GM12878 (cell line): ENCODE results near the gene SLC26A8. TPM values are rescaled to one million over a fixed set of nuclear protein-coding genes. Genes with fewer than 3 reads are reported as not detected.

Experiments used
- ATAC-seq: fragments of 200-7000 bp; cut with Tn5 transposase; 3 replicates; pipeline ENCODE4 v1.9.1; 2020; ENCODE audit warnings: mild to moderate bottlenecking, moderate library complexity
- BruUV-seq: library from RNA; stranded (reverse); fragments of 400-500 nt; replicated peaks from 2 replicates; lab custom pipeline; 2021; lab: Mats Ljungman, UMichigan
- CTCF ChIA-PET: fragments of 300-600 bp; sonication (Branson Sonifier 250); formaldehyde crosslinking; extraction: SDS; loops from one replicate; lab custom pipeline; 2021; ENCODE audit warnings: inconsistent platforms; lab: Yijun Ruan, JAX
- POLR2A ChIA-PET: fragments of 350-600 bp; formaldehyde crosslinking; extraction: SDS; loops from one replicate; lab custom pipeline; 2021; ENCODE audit warnings: inconsistent platforms; lab: Charles Lee
- RAD21 ChIA-PET: fragments of 300-600 bp; sonication (Branson Sonifier 250); formaldehyde crosslinking; loops from one replicate; lab custom pipeline; 2023; ENCODE audit warnings: antibody characterized with exemption; ENCODE audit not compliant: unreplicated experiment; lab: Charles Lee
- SMC1A ChIA-PET: fragments of 300-600 bp; sonication (Branson Sonifier 250); formaldehyde crosslinking; loops from one replicate; lab custom pipeline; 2023; ENCODE audit not compliant: unreplicated experiment, uncharacterized antibody; lab: Charles Lee
- DNase-seq: peaks from one replicate; pipeline ENCODE4 v3.0.0-alpha.2; 2011; ENCODE audit warnings: low read depth, low spot score
- FAIRE-seq: peaks from 3 replicates; lab custom pipeline; 2011; peaks lifted over from hg19 to GRCh38; lab: Jason Lieb, UNC
- H2AFZ ChIP-seq: 2 replicates; pipeline ENCODE4 v1.6.0; 2011; ENCODE audit warnings: low read depth, low read length, control low read depth; ENCODE audit not compliant: control insufficient read depth
- H3K27ac ChIP-seq: 2 replicates; pipeline ENCODE4 v1.5.1; 2011; ENCODE audit warnings: control low read depth; ENCODE audit not compliant: control insufficient read depth, insufficient read depth
- H3K27me3 ChIP-seq, 2 experiments: replicated peaks in 1 of 2; 2 replicates each; pipeline versions ENCODE4 v1.6.0 to v1.6.1; 2011; ENCODE audit warnings: low read length in 1 of 2; ENCODE audit not compliant: control insufficient read depth in 2 of 2, insufficient read depth in 2 of 2
- H3K36me3 ChIP-seq, 2 experiments: 2 replicates each; pipeline ENCODE4 v1.5.1; 2011; ENCODE audit warnings: low read length in 1 of 2; ENCODE audit not compliant: control insufficient read depth in 2 of 2, insufficient read depth in 2 of 2
- H3K4me1 ChIP-seq: 2 replicates; pipeline ENCODE4 v1.6.1; 2011; ENCODE audit warnings: mild to moderate bottlenecking, low read length, moderate library complexity, mixed read lengths; ENCODE audit not compliant: control insufficient read depth, insufficient read depth
- H3K4me2 ChIP-seq: 2 replicates; pipeline ENCODE4 v1.6.0; 2011; ENCODE audit warnings: control low read depth; ENCODE audit not compliant: control insufficient read depth, insufficient read depth
- H3K4me3 ChIP-seq: fragments of 200-600 bp; sonication (generic); 2 replicates; pipeline ENCODE4 v1.5.1; 2016
- H3K79me2 ChIP-seq: 2 replicates; pipeline ENCODE4 v1.6.0; 2011; ENCODE audit warnings: low read length; ENCODE audit not compliant: control insufficient read depth, insufficient read depth
- H3K9ac ChIP-seq: 2 replicates; pipeline ENCODE4 v1.8.0; 2011; ENCODE audit warnings: low read length, control low read depth, mixed read lengths; ENCODE audit not compliant: control insufficient read depth, insufficient read depth
- H3K9me3 ChIP-seq: replicated peaks from 3 replicates; pipeline ENCODE4 v1.5.1; 2011; ENCODE audit warnings: mild to moderate bottlenecking, low read length; ENCODE audit not compliant: control insufficient read depth, insufficient read depth
- H4K20me1 ChIP-seq: 2 replicates; pipeline ENCODE4 v1.6.0; 2011; ENCODE audit not compliant: control insufficient read depth, insufficient read depth
- FOXK2 ChIP-seq: fragments of 450-650 bp; IDR thresholded peaks from 2 replicates; pipeline ENCODE4 v1.6.1; 2017; ENCODE audit warnings: mild to moderate bottlenecking, moderate library complexity
- IKZF1 ChIP-seq: fragments of 450-650 bp; conservative IDR thresholded peaks from 2 replicates; pipeline ENCODE4 v1.6.1; 2017; ENCODE audit warnings: antibody characterized with exemption, mild to moderate bottlenecking
- SUZ12 ChIP-seq: fragments of 200-600 bp; sonication (generic); IDR thresholded peaks from one replicate; pipeline ENCODE4 v1.6.1; 2018; ENCODE audit warnings: antibody characterized with exemption, mild to moderate bottlenecking; ENCODE audit not compliant: unreplicated experiment
- ZNF622 ChIP-seq: fragments of 450-650 bp; IDR thresholded peaks from 2 replicates; pipeline ENCODE4 v1.6.1; 2017; ENCODE audit warnings: mild to moderate bottlenecking, inconsistent platforms
- WGBS: methylation state at CpG from one replicate; pipeline ENCODE4 v1.1.6; 2016; ENCODE audit warnings: low lambda C conversion rate; ENCODE audit not compliant: insufficient replicate concordance, insufficient coverage; ENCODE audit errors: missing lambda C conversion rate; 5-methylcytosine and 5-hydroxymethylcytosine counted together
- in situ Hi-C: fragments of 300-500 bp; cut with MboI; formaldehyde crosslinking; loops from 9 replicates; pipeline ENCODE4 v1.14.3; 2018; ENCODE audit warnings: mixed read lengths
- intact Hi-C: fragments of 100-400 bp; cut with micrococcal nuclease; formaldehyde crosslinking; loops from one replicate; pipeline ENCODE4 v1.14.2; 2022; ENCODE audit not compliant: unreplicated experiment
- polyA plus RNA-seq, 11 experiments: library from polyadenylated mRNA; depleted of rRNA in 4 of 11; unstranded in 6 of 11; stranded (reverse) in 5 of 11; fragments of >200 nt; fragmentation: Nextera tagmentation in 4 of 11; fragmentation: Illumina TruSeq in 1 of 11; extraction: Ambion mirVana in 4 of 11; extraction: Trizol in 1 of 11; gene quantifications; 1 replicate in 1 of 11; 2 replicates in 10 of 11; pipeline versions ENCODE4 v1.2.1 to v1.2.3, GENCODE V29; 2011 to 2016; ENCODE audit warnings: inconsistent platforms in 2 of 11, missing spikeins in 2 of 11, low read depth in 1 of 11
- total RNA-seq, 4 experiments: library from RNA; depleted of rRNA in 3 of 4; stranded (reverse); fragments of >200 nt in 3 of 4; fragmentation: Illumina TruSeq in 1 of 4; extraction: Trizol in 1 of 4; gene quantifications; 2 replicates each; pipeline versions ENCODE4 v1.2.1 to v1.2.3, GENCODE V29; 2013 to 2021
- TF ChIP-seq, protein P1 (sequence below): fragments of 450-650 bp; conservative IDR thresholded peaks from 2 replicates; pipeline ENCODE4 v1.6.1; 2017; ENCODE audit warnings: mild to moderate bottlenecking, moderate library complexity

The SLC26A8 gene
- total and polyA plus RNA-seq, 10 of the 15 experiments (the other 5 are each of a cell fraction or from before 2014, with no cell fraction given) = 0.09 to 0.95 (median 0.27) TPM; not detected in 2

GRCh38 chr6:36050947-36051710 is 26.7 kb upstream of the SLC26A8 start:
- no peak overlapping the region for H3K27ac ChIP-seq
- 83% methylated on average over 14 of the region's 16 CpGs for WGBS
- no TSS peak for BruUV-seq
- CTCF ChIA-PET = interaction anchor here (1.0 to 2.0 kb wide), 4 partner anchors 21 to 120 kb away, joined by 3 to 8 read pairs (median 7); no protein-coding TSS in a partner anchor
- H3K79me2 ChIP-seq = peaks cover 43% of the 10 kb centered on the region
- intact Hi-C loops (no loop called here), in situ Hi-C loops (no loop called here)
- POLR2A ChIA-PET = interaction anchor here (0.5 to 0.8 kb wide), 3 partner anchors 16 to 1180 kb away, joined by 3 to 5 read pairs (median 3); no protein-coding TSS in a partner anchor
- no peak overlapping the region for H2AFZ ChIP-seq
- ATAC-seq = peak; percentile 17; the same call in 1 of the 3 replicates
- SMC1A ChIA-PET = interaction anchor here (1.2 to 1.5 kb wide), 4 partner anchors 8 to 44 kb away, joined by 3 to 5 read pairs (median 4); no protein-coding TSS in a partner anchor
- H3K4me2 ChIP-seq = no peak overlapping the region
- no peak overlapping the region for H3K4me3 ChIP-seq
- peaks cover 2% of the 10 kb centered on the region; the same call in 1 of the 2 replicates for H4K20me1 ChIP-seq
- RAD21 ChIA-PET = interaction anchor here (1.0 to 1.5 kb wide), 2 partner anchors 18 to 23 kb away, joined by 3 read pairs; partner anchors contain the start of gene MAPK14
- no peak for FAIRE-seq
- no peaks in the 10 kb centered on the region for H3K9me3 ChIP-seq
- TF ChIP-seq IKZF1 = no peak
- no peak for TF ChIP-seq SUZ12
- TF ChIP-seq, protein P1, sequence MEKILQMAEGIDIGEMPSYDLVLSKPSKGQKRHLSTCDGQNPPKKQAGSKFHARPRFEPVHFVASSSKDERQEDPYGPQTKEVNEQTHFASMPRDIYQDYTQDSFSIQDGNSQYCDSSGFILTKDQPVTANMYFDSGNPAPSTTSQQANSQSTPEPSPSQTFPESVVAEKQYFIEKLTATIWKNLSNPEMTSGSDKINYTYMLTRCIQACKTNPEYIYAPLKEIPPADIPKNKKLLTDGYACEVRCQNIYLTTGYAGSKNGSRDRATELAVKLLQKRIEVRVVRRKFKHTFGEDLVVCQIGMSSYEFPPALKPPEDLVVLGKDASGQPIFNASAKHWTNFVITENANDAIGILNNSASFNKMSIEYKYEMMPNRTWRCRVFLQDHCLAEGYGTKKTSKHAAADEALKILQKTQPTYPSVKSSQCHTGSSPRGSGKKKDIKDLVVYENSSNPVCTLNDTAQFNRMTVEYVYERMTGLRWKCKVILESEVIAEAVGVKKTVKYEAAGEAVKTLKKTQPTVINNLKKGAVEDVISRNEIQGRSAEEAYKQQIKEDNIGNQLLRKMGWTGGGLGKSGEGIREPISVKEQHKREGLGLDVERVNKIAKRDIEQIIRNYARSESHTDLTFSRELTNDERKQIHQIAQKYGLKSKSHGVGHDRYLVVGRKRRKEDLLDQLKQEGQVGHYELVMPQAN = no peak
- TF ChIP-seq FOXK2 = no peak
- no peak for TF ChIP-seq ZNF622
- peaks cover 2 to 7% of the 10 kb centered on the region in 2 experiments; a peak in 3 of 4 replicates for H3K36me3 ChIP-seq
- DNase-seq = no peak
- no peaks in the 10 kb centered on the region for H3K27me3 ChIP-seq
- H3K4me1 ChIP-seq = peaks cover 3% of the 10 kb centered on the region; the same call in 1 of the 2 replicates
- no peak overlapping the region for H3K9ac ChIP-seq
